BLaER1 (cell line): ENCODE measurements around the gene WNT5B.

Source experiments
- H3K27ac ChIP-seq: shearing (Covaris generic); formaldehyde crosslinking; 2 replicates; pipeline ENCODE4 v1.8.1; 2022
- H3K27me3 ChIP-seq: shearing (Covaris generic); formaldehyde crosslinking; 2 replicates; pipeline ENCODE4 v1.8.1; 2022
- H3K36me3 ChIP-seq: shearing (Covaris generic); formaldehyde crosslinking; 2 replicates; pipeline ENCODE4 v1.8.1; 2022
- H3K4me1 ChIP-seq: shearing (Covaris generic); formaldehyde crosslinking; 2 replicates; pipeline ENCODE4 v1.8.1; 2022
- H3K4me2 ChIP-seq: shearing (Covaris generic); formaldehyde crosslinking; 2 replicates; pipeline ENCODE4 v1.8.1; 2022
- H3K4me3 ChIP-seq: shearing (Covaris generic); formaldehyde crosslinking; 2 replicates; pipeline ENCODE4 v1.8.1; 2022
- H3K9ac ChIP-seq: shearing (Covaris generic); formaldehyde crosslinking; 2 replicates; pipeline ENCODE4 v1.8.1; 2022
- H3K9me3 ChIP-seq: shearing (Covaris generic); formaldehyde crosslinking; 2 replicates; pipeline ENCODE4 v1.8.1; 2022
- H4K20me1 ChIP-seq: shearing (Covaris generic); formaldehyde crosslinking; 2 replicates; pipeline ENCODE4 v1.8.1; 2022
- Cebpa-rat ChIP-seq: shearing (Covaris generic); IDR thresholded peaks from 2 replicates; pipeline ENCODE4 v1.8.1; 2022

The WNT5B gene

DNA sequence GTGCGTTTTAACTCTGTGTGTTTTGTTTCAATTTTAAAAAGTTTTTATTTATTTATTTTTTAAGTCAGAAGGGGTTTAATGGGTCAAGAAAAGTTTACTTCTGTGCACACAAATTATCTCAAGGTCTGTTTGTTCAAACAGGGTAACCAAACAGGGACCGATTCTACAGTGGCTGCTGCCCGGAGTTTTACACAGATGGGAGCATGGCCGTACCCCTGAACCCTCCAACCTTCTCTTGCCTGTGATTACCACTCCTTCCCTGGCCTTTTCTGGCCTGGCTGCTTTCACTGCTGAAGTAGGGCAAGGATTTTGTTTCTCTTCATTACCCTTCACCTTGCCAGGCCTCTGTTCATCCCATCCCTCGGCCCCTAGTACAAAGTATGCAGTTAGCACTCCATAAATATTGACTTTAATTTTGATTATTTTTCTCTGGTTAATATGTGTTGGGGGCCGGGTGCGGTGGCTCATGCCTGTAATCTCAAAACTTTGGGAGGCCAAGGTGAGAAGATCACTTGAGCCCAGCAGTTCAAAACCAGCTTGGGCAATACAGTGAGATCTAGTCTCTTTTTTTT lies 18.9 kb upstream of the WNT5B start:
- H4K20me1 ChIP-seq, result no peaks in the 10 kb centered on the region
- H3K27ac ChIP-seq, result no peak overlapping the region
- no peak overlapping the region for H3K4me2 ChIP-seq
- H3K4me3 ChIP-seq, result no peak overlapping the region
- no peak for TF ChIP-seq Cebpa-rat
- H3K4me1 ChIP-seq, result peaks cover 13% of the 10 kb centered on the region
- no peaks in the 10 kb centered on the region for H3K9me3 ChIP-seq
- H3K27me3 ChIP-seq, result no peaks in the 10 kb centered on the region
- no peak overlapping the region for H3K9ac ChIP-seq
- H3K36me3 ChIP-seq, result no peaks in the 10 kb centered on the region

DNA sequence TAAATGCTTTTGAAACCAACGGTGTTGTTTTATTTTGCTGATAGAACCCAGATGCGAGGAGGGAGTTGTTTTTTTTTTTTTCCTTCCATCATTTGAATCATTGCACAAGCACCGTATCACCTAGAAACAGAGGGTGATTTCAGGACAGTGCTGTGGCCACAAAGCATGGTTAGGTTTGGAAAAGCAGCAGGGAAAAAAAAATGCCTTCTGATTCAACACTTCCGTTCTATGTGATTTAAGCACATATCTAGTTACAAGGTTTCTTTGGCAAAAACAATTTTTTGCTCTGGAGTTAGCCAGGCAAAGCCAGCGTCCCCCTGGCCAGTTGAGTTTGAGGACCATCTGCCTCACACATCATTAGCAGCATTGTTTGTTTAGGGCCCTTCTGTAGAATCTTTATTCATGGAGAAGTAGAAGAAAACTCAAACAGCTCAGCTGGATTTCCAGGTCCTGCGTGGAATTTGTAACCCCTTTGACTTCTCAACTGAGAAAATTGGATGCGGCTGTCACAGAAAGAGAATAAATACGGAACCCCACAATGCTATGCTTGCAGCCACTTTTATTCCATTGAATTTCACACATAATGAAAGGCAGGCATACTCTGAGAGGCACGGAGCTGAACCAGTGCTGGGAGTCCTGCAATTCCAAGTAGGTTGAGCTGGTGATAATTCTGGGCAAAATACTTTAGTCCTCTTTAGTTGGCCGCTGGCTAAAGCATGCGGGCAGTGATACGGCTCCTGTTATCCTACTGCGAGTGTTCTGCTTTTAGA lies 17.0 kb upstream of the WNT5B start:
- Histone ChIP-seq H3K4me3 (no peak overlapping the region), H3K36me3 (no peaks in the 10 kb centered on the region), H3K27ac (no peak overlapping the region), H3K4me1 (peaks cover 10% of the 10 kb centered on the region), H3K9me3 (no peaks in the 10 kb centered on the region), H3K4me2 (no peak overlapping the region), H3K9ac (no peak overlapping the region), H3K27me3 (no peaks in the 10 kb centered on the region), H4K20me1 (no peaks in the 10 kb centered on the region)
- TF ChIP-seq Cebpa-rat, result no peak

DNA sequence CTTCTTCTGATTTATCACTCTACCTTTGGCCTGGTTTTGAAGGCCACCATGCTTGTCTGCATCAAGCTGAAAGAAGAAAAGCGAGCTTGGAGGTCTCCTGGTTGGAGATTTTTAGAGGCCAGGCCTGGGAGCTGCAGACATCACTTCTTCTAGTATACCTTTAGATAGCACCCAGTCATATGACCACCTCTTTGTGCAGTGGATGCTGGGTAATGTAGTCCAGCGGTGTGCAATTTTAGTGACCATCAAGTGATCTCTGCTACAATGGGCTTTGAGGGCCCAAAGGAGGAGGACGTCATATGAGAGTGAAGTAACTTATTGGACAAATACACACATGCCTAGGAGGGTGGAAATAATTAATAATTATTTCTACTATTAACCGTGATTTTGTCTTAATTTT lies 15.2 kb upstream of the WNT5B start:
- Histone ChIP-seq H3K27me3 (no peaks in the 10 kb centered on the region), H3K9me3 (no peaks in the 10 kb centered on the region), H3K36me3 (no peaks in the 10 kb centered on the region), H3K4me2 (no peak overlapping the region), H3K27ac (no peak overlapping the region), H3K4me1 (peaks cover 14% of the 10 kb centered on the region), H4K20me1 (no peaks in the 10 kb centered on the region), H3K9ac (no peak overlapping the region), H3K4me3 (no peak overlapping the region)
- TF ChIP-seq Cebpa-rat, result no peak

DNA sequence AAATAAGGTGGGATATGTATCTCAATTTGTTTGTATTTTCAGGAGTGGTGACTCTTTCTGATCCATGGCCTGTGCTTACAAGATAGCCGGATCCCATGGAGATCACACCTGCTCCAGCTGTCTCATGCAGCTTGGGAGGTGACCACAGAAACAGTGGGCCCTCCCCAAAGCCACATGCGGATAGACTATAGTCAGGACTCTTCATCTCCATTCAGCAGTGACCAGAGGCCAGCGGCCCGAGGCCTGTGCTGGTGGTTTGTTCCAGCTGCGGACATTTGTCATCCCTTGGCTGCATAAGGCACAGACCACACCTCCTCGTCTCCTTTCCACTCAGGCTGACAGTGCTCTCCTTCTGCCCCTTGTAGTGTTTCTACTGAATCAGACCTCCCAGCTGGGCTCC lies 14.7 kb upstream of the WNT5B start:
- Histone ChIP-seq H3K4me2 (no peak overlapping the region), H3K9ac (no peak overlapping the region), H3K9me3 (no peaks in the 10 kb centered on the region), H3K36me3 (no peaks in the 10 kb centered on the region), H3K4me1 (peaks cover 14% of the 10 kb centered on the region), H3K4me3 (no peak overlapping the region), H4K20me1 (no peaks in the 10 kb centered on the region), H3K27ac (no peak overlapping the region), H3K27me3 (no peaks in the 10 kb centered on the region)
- no peak for TF ChIP-seq Cebpa-rat

DNA sequence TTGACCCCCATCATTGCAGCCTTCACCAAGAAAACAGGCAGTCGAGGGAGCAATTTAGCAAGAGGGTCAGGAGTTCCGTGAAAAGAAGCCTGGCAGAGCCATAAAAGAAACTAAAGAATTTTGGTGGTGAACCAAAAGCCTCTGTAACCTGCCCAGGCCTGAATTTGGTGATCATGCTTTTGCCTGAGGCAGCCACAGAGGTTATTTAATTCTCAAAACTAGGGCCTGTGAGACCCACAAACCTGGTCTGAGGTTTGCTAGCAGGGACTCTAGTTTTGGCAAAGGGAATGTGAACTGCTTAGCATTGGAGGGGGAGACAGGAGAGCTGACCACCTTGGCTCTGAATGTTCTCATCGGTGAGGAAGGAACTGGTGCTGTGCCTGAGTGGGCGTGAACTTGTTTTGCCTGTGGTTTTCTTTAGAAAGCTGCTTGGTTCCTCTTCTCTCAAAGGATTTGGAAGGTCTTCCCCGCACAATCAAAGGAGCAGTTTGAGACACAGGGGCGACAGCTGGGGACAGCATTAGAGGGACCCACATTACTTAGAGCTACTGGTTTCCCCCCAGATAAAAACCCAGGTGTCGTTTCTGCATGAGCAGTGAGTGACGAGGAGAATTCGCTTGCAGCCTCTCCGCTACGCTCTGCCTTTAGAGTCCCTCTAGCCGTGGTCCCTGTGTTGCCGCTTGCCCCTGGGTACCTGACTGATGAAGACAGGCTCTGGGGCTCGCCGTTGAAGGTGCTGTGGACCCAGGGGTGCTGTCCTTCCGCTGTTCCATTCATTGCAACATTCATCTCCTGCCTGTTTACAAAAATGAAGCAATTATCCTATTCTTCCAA lies 12.6 kb upstream of the WNT5B start:
- no peak for TF ChIP-seq Cebpa-rat

DNA sequence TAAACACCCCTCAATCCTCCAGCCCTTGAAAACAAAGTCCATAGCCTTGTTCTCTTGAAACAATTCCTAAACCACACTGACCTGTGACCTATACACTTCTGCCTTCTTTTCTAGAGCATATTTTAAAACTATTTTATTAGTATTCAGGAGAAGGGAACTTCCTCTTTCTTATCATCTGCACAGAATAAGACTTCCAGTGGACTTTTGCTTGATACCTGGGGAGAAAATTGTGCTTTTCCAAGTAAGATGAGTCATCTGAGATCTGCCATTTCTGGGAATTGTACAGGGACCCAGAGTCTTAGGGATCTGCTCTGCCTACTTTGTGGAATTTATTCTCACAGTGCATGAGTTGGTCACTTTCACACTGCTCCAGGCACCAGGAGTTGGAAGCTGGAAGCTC lies 10.5 kb upstream of the WNT5B start:
- Histone ChIP-seq H3K36me3 (no peaks in the 10 kb centered on the region), H3K4me1 (peaks cover 23% of the 10 kb centered on the region), H3K4me2 (no peak overlapping the region), H3K9me3 (no peaks in the 10 kb centered on the region), H3K27ac (no peak overlapping the region), H3K9ac (no peak overlapping the region), H3K4me3 (no peak overlapping the region), H3K27me3 (no peaks in the 10 kb centered on the region), H4K20me1 (no peaks in the 10 kb centered on the region)
- TF ChIP-seq Cebpa-rat, result no peak

More for the DNA sequence above, 12.6 kb upstream of the WNT5B start:
- no peak overlapping the region for H3K27ac ChIP-seq
- H3K9ac ChIP-seq, result no peak overlapping the region
- peaks cover 14% of the 10 kb centered on the region for H3K4me1 ChIP-seq
- no peaks in the 10 kb centered on the region for H4K20me1 ChIP-seq
- no peaks in the 10 kb centered on the region for H3K36me3 ChIP-seq
- H3K27me3 ChIP-seq, result no peaks in the 10 kb centered on the region
- peak overlapping the region; percentile 67 for H3K4me2 ChIP-seq
- H3K9me3 ChIP-seq, result no peaks in the 10 kb centered on the region
- no peak overlapping the region for H3K4me3 ChIP-seq

DNA sequence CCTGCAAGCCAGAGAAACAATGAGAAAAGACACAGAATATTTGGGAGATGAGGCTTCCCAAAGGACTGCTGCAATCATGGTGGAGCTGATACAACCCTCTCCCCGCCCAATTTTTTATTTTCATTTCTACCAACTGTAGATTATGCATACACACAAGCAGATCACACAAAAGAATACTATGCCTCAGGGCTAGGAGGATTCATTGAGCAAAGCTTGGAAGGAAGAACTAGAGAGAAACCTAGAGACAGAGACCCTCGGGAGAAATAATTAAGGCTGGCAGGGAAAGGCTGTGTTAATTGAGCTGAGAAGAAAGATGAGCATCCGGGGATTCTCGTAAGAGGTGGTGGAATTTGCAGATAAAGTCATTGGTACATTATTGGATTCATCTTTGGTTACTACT lies 9.9 kb upstream of the WNT5B start:
- H3K4me1 ChIP-seq, result peaks cover 23% of the 10 kb centered on the region
- no peaks in the 10 kb centered on the region for H3K27me3 ChIP-seq
- no peak overlapping the region for H3K27ac ChIP-seq
- H3K9me3 ChIP-seq, result no peaks in the 10 kb centered on the region
- H4K20me1 ChIP-seq, result no peaks in the 10 kb centered on the region
- H3K36me3 ChIP-seq, result no peaks in the 10 kb centered on the region
- H3K4me3 ChIP-seq, result no peak overlapping the region
- no peak for TF ChIP-seq Cebpa-rat
- H3K4me2 ChIP-seq, result no peak overlapping the region
- H3K9ac ChIP-seq, result no peak overlapping the region

DNA sequence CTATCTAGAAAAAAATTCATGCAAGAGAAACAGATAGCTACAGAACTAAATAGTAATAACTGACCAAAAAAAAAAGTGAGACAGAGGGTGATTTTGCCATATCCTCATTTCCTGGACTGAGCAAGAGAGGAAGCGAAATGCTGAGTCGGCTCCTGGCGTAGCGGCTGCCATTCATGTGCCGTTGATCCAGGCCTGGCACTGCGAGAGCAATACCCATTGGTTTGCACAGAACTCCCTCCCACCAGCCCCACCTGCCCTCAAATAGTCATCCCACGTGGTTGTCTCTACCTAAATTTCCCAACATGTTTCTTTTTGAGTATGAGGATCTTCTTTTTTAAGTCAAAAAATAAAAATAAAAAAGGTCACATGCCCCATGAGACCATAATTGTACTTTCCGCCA lies 9.4 kb upstream of the WNT5B start:
- Histone ChIP-seq H3K4me2 (no peak overlapping the region), H3K36me3 (no peaks in the 10 kb centered on the region), H3K4me3 (no peak overlapping the region), H3K9me3 (no peaks in the 10 kb centered on the region), H4K20me1 (no peaks in the 10 kb centered on the region), H3K9ac (no peak overlapping the region), H3K27ac (no peak overlapping the region), H3K4me1 (peaks cover 23% of the 10 kb centered on the region), H3K27me3 (no peaks in the 10 kb centered on the region)
- TF ChIP-seq Cebpa-rat, result no peak

DNA sequence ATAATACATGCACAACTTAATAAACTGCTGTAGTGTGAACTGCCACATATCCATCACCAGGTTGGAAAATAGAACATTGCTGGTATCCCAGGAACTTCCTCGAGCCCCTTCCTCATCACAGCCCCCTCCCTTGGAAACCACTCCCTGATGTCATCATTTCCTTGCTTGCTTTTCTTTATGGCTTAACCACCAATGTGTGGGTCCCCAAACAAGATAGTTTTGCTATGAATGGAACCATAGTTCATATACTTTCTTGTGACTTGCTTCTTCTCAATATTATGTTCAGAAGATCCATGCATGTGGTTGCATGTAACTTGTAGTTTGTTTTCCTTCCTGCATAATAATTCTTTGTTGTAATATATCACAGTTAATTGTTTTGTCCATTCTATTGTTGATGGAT lies 8.9 kb upstream of the WNT5B start:
- no peak for TF ChIP-seq Cebpa-rat
- H3K9me3 ChIP-seq, result no peaks in the 10 kb centered on the region
- no peak overlapping the region for H3K4me3 ChIP-seq
- H3K9ac ChIP-seq, result no peak overlapping the region
- H3K36me3 ChIP-seq, result no peaks in the 10 kb centered on the region
- peaks cover 23% of the 10 kb centered on the region for H3K4me1 ChIP-seq
- H3K27me3 ChIP-seq, result no peaks in the 10 kb centered on the region
- H3K4me2 ChIP-seq, result no peak overlapping the region
- no peak overlapping the region for H3K27ac ChIP-seq
- no peaks in the 10 kb centered on the region for H4K20me1 ChIP-seq

DNA sequence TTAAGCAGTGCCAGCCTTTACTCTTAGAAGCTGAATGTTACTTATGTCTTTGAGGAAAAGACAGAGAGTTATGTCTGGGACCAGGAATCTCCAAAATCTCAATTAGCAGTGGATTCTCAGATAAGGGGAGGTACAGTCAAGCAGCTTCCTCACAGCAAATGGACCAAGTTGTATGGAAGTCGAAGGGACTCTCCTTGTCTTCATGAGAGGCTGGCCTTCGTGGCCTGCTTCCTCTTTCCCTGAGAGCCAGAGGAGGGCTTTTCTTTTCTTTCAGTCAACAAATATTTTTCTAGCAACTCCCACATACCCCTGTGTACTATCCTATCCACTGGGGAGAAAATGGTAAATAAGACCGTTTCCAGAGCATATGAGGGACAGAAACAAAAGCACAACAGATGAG lies 6.6 kb upstream of the WNT5B start:
- H3K9me3 ChIP-seq, result no peaks in the 10 kb centered on the region
- H3K27me3 ChIP-seq, result peaks cover 3% of the 10 kb centered on the region; the same call in 1 of the 2 replicates
- no peaks in the 10 kb centered on the region for H4K20me1 ChIP-seq
- H3K9ac ChIP-seq, result no peak overlapping the region
- H3K4me1 ChIP-seq, result 0 out of 2 replicates have a peak, but pooled peaks cover 9% of the 10 kb centered on the region
- no peak overlapping the region for H3K27ac ChIP-seq
- H3K36me3 ChIP-seq, result no peaks in the 10 kb centered on the region
- TF ChIP-seq Cebpa-rat, result no peak
- H3K4me2 ChIP-seq, result peak overlapping the region; percentile 17; the same call in 1 of the 2 replicates
- H3K4me3 ChIP-seq, result no peak overlapping the region
